HG02610 (cell line): ENCODE data around the gene LRRFIP2.
"Not testable (repeated sequence)": the region's sequence is repeated elsewhere in the genome, so short reads cannot be mapped to it uniquely, and the experiment has no call there.

ENCODE experiments used
- ATAC-seq: cut with Tn5 transposase; IDR thresholded peaks from one replicate; pipeline ENCODE4 v1.9.1; 2021; ENCODE audit warnings: mild to moderate bottlenecking, moderate library complexity; ENCODE audit not compliant: unreplicated experiment

LRRFIP2 gene

GRCh38 chr3:37072892-37073291, 101.5 kb downstream of the LRRFIP2 start:
- no peak for ATAC-seq

DNA sequence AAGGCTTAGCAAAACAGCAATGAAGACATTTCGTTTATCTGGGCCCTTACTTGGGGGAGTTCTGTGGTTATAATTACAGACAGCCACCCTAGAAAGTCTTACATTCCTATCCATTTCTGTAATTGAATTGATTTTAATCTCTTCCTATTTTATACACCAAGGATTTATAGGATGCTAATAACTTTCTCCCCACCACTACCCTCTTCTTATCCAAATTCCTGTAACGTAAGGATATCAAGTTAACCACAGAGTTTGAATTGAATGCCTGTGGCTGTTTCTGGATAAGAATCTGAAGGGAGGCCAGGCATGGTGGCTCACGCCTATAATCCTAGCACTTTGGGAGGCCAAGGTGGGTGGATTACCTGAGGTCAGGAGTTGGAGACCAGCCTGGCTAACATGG, 102.5 kb downstream of the LRRFIP2 start:
- no peak for ATAC-seq

GRCh38 chr3:37068031-37068430, 106.4 kb downstream of the LRRFIP2 start:
- ATAC-seq = no peak

DNA sequence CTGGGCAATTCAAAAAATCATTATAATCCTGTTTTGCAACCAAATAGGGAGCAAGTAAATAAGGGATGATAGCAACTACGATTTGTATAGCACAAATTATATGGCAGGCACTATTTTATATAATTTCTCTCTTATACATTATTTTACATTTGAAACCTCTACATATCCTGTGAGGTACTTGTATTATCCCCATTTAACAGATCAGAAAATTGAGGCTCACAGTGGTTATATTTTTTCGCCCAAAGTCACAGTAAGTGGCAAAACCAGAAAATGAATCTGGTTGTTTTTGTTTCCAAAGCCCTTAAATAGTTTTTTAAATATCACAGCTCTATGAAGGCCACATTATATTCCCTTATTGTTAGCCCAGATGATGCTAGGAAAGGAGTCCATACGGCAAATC, 106.8 kb downstream of the LRRFIP2 start:
- ATAC-seq = no peak

DNA sequence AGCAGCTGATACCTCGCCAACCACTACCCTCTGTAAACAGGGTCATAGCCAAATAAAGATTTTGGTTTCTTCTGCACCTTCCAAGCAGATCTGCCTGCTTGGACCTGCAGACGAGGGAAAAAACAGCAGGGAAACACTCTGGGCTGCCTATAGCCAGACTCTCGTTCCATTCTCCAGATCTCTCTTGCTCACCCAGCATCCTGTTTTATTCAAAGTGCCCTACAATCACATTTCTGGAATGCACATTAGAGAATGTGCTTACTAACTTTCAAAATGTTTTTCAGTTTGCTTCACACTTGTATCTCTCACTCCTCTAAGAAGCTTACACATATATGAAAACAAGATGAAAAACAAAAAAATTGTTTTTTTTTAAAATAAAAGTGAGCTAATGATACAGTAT, 109.6 kb downstream of the LRRFIP2 start:
- ATAC-seq = no peak

GRCh38 chr3:37058117-37058516, 116.3 kb downstream of the LRRFIP2 start:
- no peak for ATAC-seq

DNA sequence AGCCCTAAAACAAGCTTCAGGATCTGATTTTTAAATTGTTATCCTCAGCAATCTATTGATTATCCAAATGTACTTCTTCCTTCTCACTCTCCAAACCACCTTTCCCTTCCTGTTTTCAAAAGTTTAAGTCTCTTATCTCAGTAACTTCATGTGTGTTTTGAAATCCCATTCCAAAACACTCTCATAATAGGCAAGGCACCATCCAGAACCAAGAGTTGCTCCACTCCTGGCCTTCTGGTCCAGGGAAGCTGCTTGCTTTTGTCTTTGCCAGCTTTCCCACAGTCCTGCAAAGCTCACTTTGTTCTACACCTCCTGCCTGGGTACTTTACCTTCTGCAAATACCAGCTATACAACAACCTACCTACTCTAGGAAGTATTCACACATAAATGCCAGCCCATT, 117.6 kb downstream of the LRRFIP2 start:
- no peak for ATAC-seq

- ATAC-seq = not testable (repeated sequence)
Measured at GRCh38 chr3:37055077-37055476, 119.3 kb downstream of the LRRFIP2 start.

GRCh38 chr3:37054370-37054769, 120.0 kb downstream of the LRRFIP2 start:
- peak; percentile 92 for ATAC-seq

DNA sequence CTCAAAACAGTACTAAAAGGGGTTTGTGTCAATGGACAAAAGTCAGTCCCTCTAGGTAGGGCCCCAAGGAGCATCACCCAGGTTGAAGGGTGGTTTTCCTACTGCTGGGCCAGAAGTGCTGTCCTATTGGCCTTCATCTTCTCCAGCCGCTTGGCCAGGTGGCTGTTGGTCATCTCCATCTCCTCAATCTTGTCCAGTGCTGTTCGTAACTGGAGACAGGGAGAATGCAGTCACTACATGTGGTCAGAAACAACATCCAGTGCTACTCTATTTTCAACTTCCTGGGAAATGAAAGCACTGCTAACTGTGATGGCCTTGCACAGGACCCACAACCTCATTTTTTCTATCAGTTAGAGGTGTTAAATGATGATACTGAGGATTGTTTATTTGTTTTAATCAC, 120.6 kb downstream of the LRRFIP2 start:
- ATAC-seq = no peak

DNA sequence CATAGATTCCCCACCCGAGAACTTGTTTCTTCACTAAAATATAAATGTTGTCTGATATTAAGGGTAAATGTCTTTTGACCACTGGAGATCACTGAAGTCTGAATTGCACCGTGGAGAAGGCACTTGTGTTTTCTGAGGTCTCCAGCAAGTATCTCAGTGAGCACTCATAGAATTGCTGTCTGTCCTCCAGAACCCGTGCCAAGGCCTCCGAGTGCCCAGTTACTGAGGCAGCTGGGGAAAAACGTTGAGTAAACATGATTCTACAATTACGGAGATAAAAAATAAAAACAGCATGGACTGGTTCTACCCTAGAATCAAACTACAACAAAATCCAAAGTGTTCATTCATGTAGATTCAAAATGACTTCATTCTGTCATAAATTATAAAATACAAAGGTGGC, 121.0 kb downstream of the LRRFIP2 start:
- no peak for ATAC-seq

- no peak for ATAC-seq
Measured at GRCh38 chr3:37052860-37053259, 121.5 kb downstream of the LRRFIP2 start.

- no peak for ATAC-seq
Measured at GRCh38 chr3:37050282-37050681, 124.1 kb downstream of the LRRFIP2 start.

GRCh38 chr3:37042712-37043111, 131.7 kb downstream of the LRRFIP2 start:
- ATAC-seq = not testable (repeated sequence)

DNA sequence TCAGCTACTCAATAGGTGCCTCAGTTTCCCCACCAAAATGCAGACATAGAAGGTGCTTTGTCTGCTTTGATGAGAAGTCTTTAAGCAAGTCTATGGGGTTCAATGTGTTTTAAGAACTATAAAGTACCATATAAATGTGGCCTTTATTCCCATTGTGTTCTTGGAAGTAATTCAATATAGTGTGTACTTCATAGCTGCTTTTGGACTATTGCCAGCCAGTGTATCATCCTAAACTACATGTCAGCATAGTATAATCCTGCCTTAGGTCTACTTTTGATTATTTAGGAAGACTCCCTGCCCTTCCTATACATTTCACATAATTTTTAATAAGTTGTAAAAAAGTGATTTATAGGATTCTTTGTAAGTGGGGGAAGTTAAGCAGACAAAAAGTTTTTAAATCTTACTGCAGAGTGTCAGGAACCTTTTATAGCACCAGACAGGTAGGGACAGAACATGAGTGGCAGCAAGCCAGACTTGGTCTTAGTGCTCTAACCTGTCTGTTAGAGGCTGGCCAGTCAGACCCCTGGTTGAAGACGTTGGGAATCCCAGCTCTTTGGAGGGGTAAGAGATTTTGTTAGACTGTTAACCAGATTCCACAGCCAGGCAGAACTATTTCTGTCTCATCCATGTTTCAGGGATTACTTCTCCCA, 132.7 kb downstream of the LRRFIP2 start:
- ATAC-seq = no peak

- no peak for ATAC-seq
Measured at GRCh38 chr3:37040231-37040630, 134.2 kb downstream of the LRRFIP2 start.

- ATAC-seq = no peak
Measured at GRCh38 chr3:37039161-37039846, 135.1 kb downstream of the LRRFIP2 start.

- ATAC-seq = no peak
Measured at GRCh38 chr3:37037352-37037751, 137.0 kb downstream of the LRRFIP2 start.

GRCh38 chr3:37032961-37033360, 141.4 kb downstream of the LRRFIP2 start:
- ATAC-seq = no peak

GRCh38 chr3:37031096-37031682, 143.2 kb downstream of the LRRFIP2 start:
- no peak for ATAC-seq

GRCh38 chr3:37030588-37030987, 143.8 kb downstream of the LRRFIP2 start:
- no peak for ATAC-seq

GRCh38 chr3:37029516-37030163, 144.7 kb downstream of the LRRFIP2 start:
- no peak for ATAC-seq
